Activated T-cell treated with anti-CD3 and anti-CD28 coated beads, Interleukin-2, amount 50 U/mL, for 24 hours (primary cell): ENCODE data around the gene HSD11B1L.
A peak's percentile ranks its signal among the peaks of the same experiment; 100 is the strongest.

Source experiments
- DNase-seq: peaks from one replicate; pipeline ENCODE4 v3.0.0-alpha.2; 2020
- H3K27ac Mint-ChIP-seq: 2 replicates; pipeline ENCODE4 v1.8.0; 2020; ENCODE audit warnings: mild to moderate bottlenecking, mixed read lengths
- H3K27me3 Mint-ChIP-seq: 2 replicates; pipeline ENCODE4 v1.8.0; 2020; ENCODE audit warnings: mixed read lengths
- H3K36me3 Mint-ChIP-seq: 2 replicates; pipeline ENCODE4 v1.8.0; 2020; ENCODE audit warnings: low read depth, mixed read lengths
- H3K4me1 Mint-ChIP-seq: 2 replicates; pipeline ENCODE4 v1.8.0; 2020; ENCODE audit warnings: low read depth, mixed read lengths
- H3K4me3 Mint-ChIP-seq: 2 replicates; pipeline ENCODE4 v1.8.0; 2020; ENCODE audit warnings: mild to moderate bottlenecking, moderate library complexity, mixed read lengths
- H3K9me3 Mint-ChIP-seq: 2 replicates; pipeline ENCODE4 v1.8.0; 2020; ENCODE audit warnings: mixed read lengths

Gene HSD11B1L, protein sequence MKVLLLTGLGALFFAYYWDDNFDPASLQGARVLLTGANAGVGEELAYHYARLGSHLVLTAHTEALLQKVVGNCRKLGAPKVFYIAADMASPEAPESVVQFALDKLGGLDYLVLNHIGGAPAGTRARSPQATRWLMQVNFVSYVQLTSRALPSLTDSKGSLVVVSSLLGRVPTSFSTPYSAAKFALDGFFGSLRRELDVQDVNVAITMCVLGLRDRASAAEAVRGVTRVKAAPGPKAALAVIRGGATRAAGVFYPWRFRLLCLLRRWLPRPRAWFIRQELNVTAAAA

DNA sequence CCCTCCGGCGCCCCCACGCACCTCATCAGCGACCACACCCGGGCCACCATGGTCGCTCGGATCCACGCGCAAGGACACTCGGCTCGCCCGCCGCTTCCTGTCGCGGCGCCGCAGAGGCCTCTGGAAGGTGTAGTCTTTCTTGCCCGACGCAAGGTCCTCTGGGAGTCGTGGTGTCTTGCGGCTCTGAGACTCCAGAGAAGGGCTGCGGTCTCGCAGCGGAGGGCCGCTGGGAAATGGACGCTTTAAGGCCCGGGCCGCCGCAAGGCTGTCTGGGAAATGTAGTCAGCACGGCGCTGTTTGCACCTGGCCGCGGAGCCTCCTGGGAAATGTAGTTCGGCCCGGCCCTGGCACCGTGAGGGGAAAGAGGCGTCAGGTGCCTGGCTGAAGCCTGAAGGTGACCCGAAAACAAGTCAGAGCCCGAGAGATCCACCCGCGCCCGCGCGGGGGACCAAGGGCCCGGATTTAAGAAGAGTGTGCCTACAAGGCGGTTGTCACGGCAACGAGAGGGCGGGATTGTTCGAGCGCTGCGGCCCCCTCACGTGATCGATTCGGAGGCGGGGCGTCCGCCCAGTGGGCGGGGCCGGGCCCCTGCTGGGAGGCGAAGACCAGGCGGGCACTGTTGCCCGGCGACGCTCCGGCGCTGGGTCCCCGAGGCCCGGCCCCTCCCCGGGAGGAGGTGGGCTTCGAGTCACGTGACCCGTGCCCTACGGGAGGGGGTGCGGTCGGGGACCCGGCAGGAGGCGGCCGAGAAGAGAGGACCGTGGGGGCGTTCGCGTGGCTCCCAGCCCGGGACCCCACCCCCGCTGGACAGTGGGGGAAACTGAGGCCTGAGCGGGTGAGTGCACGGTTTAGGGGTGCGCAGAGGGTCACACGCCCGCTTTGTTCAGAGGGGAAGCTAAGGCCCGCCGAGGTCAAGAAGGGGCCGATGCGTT lies at the start of gene HSD11B1L, which contains the start of gene MICOS13:
HSD11B1L (plus strand) TSS at position 591 of the 932 bp plus-strand sequence. CDS start 3,806 bp downstream, outside the sequence.
MICOS13 (minus strand) TSS at position 80 of the 932 bp plus-strand sequence; CDS start at position 50, 30 bp downstream.
- H3K36me3 Mint-ChIP-seq, result peaks cover 37% of the 10 kb centered on the region
- peaks cover 22% of the 10 kb centered on the region for H3K4me1 Mint-ChIP-seq
- no peaks in the 10 kb centered on the region for H3K27me3 Mint-ChIP-seq
- H3K4me3 Mint-ChIP-seq, result peak within 1 kb of the TSS; percentile 98
- peak; percentile 98 for DNase-seq
- H3K27ac Mint-ChIP-seq, result peak within 1 kb of the TSS; percentile 98
- no peaks in the 10 kb centered on the region for H3K9me3 Mint-ChIP-seq

DNA sequence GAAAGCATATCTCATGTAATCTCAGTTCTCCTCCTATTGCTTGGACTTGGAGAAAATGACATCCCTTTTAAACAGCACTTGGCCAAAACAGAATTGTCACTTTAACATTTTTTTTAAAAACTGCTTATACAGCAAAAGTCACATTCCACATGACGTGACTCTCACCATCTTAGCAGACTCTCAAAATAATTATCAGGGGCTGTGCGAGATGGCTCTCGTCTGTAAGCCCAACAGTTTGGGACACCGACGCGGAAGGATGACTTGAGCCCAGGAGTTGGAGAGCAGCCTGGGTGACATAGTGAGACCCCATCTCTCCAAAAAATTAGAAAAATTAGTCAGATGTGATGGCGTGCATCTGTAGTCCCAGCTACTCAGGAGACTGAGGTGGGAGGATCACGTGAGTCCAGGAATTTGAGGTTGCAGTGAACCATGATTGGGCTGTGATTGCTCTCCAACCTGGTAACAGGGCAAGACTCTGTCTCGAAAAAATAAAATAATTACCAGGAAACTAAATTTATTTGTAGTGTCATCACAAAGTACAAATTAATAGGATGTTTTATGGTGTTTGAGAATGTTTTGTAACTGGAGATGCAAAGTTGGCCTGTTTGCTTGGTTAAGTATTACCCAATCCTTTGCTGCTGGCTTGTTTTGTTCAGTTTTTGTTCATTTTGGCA lies 49.1 kb upstream of the HSD11B1L start:
- no peak for DNase-seq
- Mint-ChIP-seq H3K4me1 (peaks cover 81% of the 10 kb centered on the region), H3K9me3 (no peaks in the 10 kb centered on the region), H3K27me3 (no peaks in the 10 kb centered on the region), H3K27ac (peak overlapping the region; percentile 2), H3K4me3 (no peak overlapping the region), H3K36me3 (peaks cover 97% of the 10 kb centered on the region)

DNA sequence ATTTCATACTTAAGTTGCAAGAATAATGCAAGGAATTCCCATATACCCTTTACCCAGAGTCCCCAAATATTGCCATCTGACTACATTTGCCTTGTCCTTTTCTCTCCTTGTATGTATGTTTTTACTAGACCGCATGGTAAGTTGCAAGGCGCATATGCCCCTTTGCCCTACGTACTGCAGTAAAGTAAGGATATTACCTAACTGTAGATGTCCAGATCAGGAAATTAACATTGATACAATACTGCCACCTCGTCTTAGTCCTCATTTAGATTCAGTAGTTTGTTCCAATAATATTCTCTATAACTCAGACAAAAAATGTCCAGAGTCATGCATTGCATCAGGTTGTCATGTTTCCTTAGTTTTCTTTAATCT lies 48.6 kb upstream of the HSD11B1L start:
- Mint-ChIP-seq H3K4me1 (peaks cover 76% of the 10 kb centered on the region), H3K27ac (peak overlapping the region; percentile 2), H3K9me3 (no peaks in the 10 kb centered on the region), H3K36me3 (peaks cover 94% of the 10 kb centered on the region), H3K27me3 (no peaks in the 10 kb centered on the region), H3K4me3 (no peak overlapping the region)
- DNase-seq, result no peak

DNA sequence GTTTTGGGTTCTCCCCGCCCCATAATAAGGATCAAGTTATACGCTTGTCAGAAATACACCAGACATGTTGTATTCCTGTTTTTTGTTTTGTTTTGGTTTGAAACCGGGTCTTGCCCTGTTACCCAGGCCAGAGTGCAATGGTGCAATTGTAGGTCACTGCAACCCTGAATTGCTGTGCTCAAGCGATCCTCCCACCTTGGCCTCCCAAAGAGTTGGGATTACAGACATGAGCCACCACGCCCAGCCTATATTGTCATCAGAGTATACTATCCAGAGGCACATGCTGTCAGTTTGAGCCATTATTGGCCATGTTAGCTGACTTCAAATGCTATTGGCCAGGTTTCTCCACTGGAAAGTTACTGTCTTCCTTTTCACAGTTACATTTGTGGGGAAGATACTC lies 48.2 kb upstream of the HSD11B1L start:
- Mint-ChIP-seq H3K4me1 (peaks cover 76% of the 10 kb centered on the region), H3K27ac (peak overlapping the region; percentile 2), H3K36me3 (peaks cover 94% of the 10 kb centered on the region), H3K4me3 (no peak overlapping the region), H3K9me3 (no peaks in the 10 kb centered on the region), H3K27me3 (no peaks in the 10 kb centered on the region)
- DNase-seq, result no peak

DNA sequence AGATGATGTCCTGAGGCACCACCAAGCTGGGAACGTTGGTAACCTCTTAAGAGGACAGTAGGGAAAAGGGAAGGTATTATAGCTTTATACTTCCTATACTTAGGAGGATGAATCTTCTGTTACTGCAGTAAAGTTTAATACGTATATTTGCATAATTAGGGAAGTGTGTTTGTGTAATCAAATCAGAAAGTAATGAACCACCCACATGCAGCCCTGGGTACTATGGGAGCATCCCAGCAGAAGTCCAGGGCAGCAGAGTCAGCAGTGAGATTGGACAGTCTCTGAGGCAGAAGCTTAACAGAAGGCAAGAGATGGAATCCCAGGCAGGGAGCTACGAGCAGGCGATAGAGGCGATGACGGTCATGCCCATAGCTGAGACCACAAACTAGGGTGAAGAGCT lies 45.4 kb upstream of the HSD11B1L start:
- H3K27ac Mint-ChIP-seq, result peak overlapping the region; percentile 45
- no peaks in the 10 kb centered on the region for H3K27me3 Mint-ChIP-seq
- DNase-seq, result no peak
- H3K4me1 Mint-ChIP-seq, result peaks cover 60% of the 10 kb centered on the region
- no peak overlapping the region for H3K4me3 Mint-ChIP-seq
- peaks cover 85% of the 10 kb centered on the region for H3K36me3 Mint-ChIP-seq
- no peaks in the 10 kb centered on the region for H3K9me3 Mint-ChIP-seq

DNA sequence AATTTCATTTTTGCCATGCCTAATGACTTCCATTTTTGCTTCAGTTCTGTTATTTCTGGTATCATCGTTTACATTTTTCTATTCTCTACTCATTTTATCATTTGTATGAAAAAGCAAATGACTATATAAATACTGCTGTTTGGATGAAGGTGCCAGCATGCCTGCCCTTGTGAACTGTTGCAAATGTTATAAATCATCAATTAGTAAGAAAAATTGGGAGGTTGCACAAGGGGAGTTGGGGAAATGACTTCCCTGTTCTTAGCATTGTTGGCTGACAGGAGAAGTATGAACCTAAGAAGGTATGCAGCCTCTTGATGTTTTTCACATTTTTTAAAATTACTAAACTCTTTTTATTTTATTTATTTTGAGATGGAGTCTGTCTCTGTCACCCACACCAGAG lies 42.9 kb upstream of the HSD11B1L start:
- no peaks in the 10 kb centered on the region for H3K27me3 Mint-ChIP-seq
- DNase-seq, result no peak
- peak overlapping the region; percentile 44 for H3K27ac Mint-ChIP-seq
- H3K4me1 Mint-ChIP-seq, result peaks cover 51% of the 10 kb centered on the region
- H3K4me3 Mint-ChIP-seq, result no peak overlapping the region
- H3K9me3 Mint-ChIP-seq, result no peaks in the 10 kb centered on the region
- peaks cover 85% of the 10 kb centered on the region for H3K36me3 Mint-ChIP-seq

DNA sequence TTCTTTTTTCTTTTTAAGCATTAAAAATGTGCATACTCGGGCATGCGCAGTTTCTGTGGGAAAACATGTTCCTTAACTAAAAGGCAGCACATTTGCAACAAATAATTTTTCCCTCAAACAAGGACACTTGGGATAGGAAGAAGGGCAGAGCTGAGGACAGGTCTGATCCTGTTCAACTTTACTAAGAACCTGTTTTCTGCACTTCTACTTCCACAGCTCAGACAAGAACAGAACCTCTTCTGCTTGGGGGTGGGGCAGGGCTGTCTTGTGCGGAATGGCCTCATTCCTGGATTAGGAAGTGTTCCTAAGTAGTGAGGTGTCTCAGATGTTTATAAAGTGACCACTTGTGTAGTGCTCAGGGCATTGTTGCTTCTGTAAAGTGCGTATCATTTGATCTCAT lies 39.7 kb upstream of the HSD11B1L start:
- no peaks in the 10 kb centered on the region for H3K27me3 Mint-ChIP-seq
- peaks cover 45% of the 10 kb centered on the region for H3K4me1 Mint-ChIP-seq
- H3K9me3 Mint-ChIP-seq, result no peaks in the 10 kb centered on the region
- peaks cover 87% of the 10 kb centered on the region for H3K36me3 Mint-ChIP-seq
- no peak for DNase-seq
- H3K4me3 Mint-ChIP-seq, result no peak overlapping the region
- H3K27ac Mint-ChIP-seq, result peak overlapping the region; percentile 54

DNA sequence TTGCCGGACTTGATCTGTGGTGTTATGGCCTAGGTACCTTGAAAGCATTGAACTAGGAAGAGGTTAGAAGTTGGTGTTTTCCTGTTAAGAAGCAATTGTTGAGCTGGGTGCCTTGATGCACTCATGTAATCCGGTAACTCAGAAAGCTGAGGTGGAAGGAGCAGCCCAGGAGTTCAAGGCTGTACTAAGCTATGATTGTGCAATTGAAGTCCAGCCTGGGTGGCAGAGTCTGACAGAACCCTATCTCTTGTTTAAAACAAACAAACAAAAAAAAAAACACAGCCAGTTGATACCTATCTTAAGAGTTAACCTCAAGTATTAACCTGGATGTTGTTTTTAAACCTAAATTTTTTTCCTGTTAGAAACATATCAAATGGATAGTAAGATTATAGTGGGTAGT lies 38.6 kb upstream of the HSD11B1L start:
- DNase-seq, result no peak
- no peaks in the 10 kb centered on the region for H3K9me3 Mint-ChIP-seq
- peak overlapping the region; percentile 31 for H3K27ac Mint-ChIP-seq
- H3K36me3 Mint-ChIP-seq, result peaks cover 89% of the 10 kb centered on the region
- H3K27me3 Mint-ChIP-seq, result no peaks in the 10 kb centered on the region
- no peak overlapping the region for H3K4me3 Mint-ChIP-seq
- H3K4me1 Mint-ChIP-seq, result peaks cover 44% of the 10 kb centered on the region

DNA sequence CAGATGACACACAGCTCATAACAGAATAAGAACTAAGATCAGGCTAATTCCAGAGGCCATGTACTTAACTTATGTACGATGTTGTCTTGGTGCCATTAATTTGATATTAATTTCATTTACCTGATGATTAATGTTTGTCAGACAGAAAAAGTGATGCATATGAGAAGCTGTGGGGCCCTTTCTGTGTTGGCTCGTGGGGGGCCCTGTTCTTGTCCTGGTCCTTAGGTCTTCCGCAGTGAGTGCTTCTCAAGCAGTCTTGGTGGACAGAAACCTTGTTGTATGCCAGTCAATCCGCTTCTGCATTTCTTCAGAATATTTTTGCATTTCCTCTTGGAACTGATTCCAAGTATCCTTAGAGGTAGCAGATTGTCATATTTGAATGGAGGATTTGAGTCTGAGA lies 37.8 kb upstream of the HSD11B1L start:
- Mint-ChIP-seq H3K4me3 (no peak overlapping the region), H3K36me3 (peaks cover 91% of the 10 kb centered on the region), H3K27me3 (no peaks in the 10 kb centered on the region), H3K4me1 (peaks cover 37% of the 10 kb centered on the region), H3K9me3 (no peaks in the 10 kb centered on the region), H3K27ac (peak overlapping the region; percentile 37)
- DNase-seq, result no peak

DNA sequence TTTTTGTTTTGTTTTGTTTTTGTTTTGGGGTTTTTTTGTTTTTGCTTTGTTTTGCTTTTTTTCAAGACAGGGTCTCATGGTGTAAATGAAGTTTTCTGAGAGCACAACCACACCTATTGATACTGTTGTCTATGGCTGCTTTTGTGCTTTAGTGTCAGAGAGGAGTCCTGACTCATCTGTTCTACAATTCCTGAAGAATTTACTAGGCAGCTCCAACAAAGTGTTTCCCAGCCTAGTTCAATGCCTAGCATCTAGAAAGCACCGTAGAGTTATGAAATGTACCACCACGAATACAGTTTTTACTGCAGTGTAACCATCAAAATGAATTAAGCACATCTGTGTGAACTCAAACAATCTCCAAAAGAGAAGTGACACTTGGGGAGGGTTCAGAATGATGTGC lies 36.8 kb upstream of the HSD11B1L start:
- Mint-ChIP-seq H3K4me3 (no peak overlapping the region), H3K4me1 (peaks cover 34% of the 10 kb centered on the region), H3K36me3 (peaks cover 93% of the 10 kb centered on the region), H3K27me3 (no peaks in the 10 kb centered on the region), H3K9me3 (no peaks in the 10 kb centered on the region), H3K27ac (peak overlapping the region; percentile 66)
- no peak for DNase-seq

DNA sequence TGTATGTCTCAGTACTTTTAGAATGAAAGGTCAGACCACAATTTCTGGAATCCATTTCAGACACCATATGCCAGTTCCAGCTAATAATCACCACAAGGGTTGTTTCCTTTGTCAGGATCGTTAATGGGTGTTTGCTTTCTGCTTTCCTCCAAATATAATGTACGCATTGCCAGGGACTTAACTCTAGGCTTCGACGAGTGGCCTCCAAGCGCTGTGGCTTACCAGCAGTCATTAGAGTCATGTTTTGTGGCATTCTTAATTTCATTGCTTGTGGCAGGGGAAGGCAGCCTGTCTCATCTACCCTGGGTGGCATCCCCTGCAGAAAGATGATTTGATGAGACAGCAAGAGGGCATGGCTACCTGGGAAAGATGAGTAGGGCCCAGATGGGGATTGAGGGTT lies 35.4 kb upstream of the HSD11B1L start:
- peaks cover 32% of the 10 kb centered on the region for H3K4me1 Mint-ChIP-seq
- peaks cover 93% of the 10 kb centered on the region for H3K36me3 Mint-ChIP-seq
- no peak for DNase-seq
- H3K27ac Mint-ChIP-seq, result peak overlapping the region; percentile 77
- no peak overlapping the region for H3K4me3 Mint-ChIP-seq
- no peaks in the 10 kb centered on the region for H3K27me3 Mint-ChIP-seq
- H3K9me3 Mint-ChIP-seq, result no peaks in the 10 kb centered on the region

DNA sequence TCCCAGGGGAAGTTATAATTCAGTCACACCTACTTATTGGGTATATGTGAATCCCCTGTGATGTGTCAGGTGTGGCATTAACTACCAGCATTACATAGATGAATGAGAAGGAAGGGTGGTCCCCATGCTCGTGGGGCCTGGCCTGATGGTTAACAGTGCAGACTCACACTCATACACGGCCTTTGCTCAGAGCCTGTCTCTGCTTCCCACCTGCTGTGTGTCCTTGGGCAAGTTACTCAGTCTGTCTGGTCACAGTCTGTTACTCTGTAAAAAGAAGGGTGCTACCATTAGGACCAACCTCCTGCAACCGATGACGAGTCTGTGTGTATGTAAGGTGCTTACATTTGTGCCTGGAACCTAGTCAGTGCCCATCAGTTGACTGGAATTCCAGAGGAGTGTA lies 34.1 kb upstream of the HSD11B1L start:
- peaks cover 93% of the 10 kb centered on the region for H3K36me3 Mint-ChIP-seq
- no peak for DNase-seq
- H3K4me3 Mint-ChIP-seq, result no peak overlapping the region
- no peaks in the 10 kb centered on the region for H3K27me3 Mint-ChIP-seq
- peaks cover 27% of the 10 kb centered on the region for H3K4me1 Mint-ChIP-seq
- H3K27ac Mint-ChIP-seq, result peak overlapping the region; percentile 66
- H3K9me3 Mint-ChIP-seq, result no peaks in the 10 kb centered on the region

DNA sequence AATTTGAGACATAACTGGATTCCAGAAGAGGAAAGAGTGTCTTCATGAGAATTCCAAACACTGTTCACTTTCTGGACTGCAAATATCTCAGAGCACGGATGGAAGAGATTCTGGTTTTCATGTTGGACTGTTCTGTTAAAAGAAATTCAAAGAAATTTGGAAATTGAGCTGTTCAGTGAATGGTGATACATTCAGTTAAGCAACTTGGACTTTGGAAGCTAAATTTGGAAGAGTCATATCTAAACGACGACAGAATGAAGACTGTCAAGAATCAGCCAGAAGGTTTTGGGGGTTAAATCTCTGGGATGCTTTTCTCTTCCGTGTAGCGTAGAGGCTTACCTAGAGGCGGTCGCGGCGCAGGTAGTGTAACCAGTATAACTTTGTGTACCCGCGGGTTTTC lies 32.4 kb upstream of the HSD11B1L start:
- Mint-ChIP-seq H3K36me3 (peaks cover 94% of the 10 kb centered on the region), H3K27ac (no peak overlapping the region)

DNA sequence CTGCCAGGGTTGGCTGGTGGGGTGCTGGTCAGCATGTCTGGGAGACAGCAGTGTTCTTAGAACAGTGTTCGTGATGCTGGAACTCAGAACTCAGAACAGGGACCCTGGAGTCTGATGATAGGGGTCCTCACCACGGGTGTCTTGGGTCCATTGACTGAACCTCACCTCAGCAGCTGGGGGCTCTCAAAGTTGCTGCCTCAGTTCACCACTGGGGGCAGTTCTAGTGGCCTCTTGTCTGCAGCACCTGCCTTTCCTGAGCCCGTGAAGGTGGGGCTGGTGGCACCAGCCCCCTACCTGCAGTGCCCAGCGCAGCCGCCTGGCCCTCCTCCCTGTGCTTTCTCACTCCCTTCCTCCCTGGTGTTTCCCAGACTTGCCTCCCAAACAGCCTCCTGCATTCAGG lies 29.5 kb upstream of the HSD11B1L start:
- DNase-seq, result no peak
- H3K4me1 Mint-ChIP-seq, result no peaks in the 10 kb centered on the region
- no peaks in the 10 kb centered on the region for H3K27me3 Mint-ChIP-seq
- H3K9me3 Mint-ChIP-seq, result no peaks in the 10 kb centered on the region
- H3K4me3 Mint-ChIP-seq, result no peak overlapping the region
- H3K27ac Mint-ChIP-seq, result no peak overlapping the region
- peaks cover 92% of the 10 kb centered on the region for H3K36me3 Mint-ChIP-seq

More for the DNA sequence above, 32.4 kb upstream of the HSD11B1L start:
- Mint-ChIP-seq H3K27me3 (no peaks in the 10 kb centered on the region), H3K4me3 (no peak overlapping the region), H3K4me1 (peaks cover 14% of the 10 kb centered on the region), H3K9me3 (no peaks in the 10 kb centered on the region)
- DNase-seq, result no peak
